ENCODE measurements around the gene JPH3. TPM values are rescaled to one million over a fixed set of nuclear protein-coding genes. Genes with fewer than 3 reads are reported as not detected.

Gene JPH3
- total RNA-seq, 1 experiment from 2014 or later, result 39.0 TPM

DNA sequence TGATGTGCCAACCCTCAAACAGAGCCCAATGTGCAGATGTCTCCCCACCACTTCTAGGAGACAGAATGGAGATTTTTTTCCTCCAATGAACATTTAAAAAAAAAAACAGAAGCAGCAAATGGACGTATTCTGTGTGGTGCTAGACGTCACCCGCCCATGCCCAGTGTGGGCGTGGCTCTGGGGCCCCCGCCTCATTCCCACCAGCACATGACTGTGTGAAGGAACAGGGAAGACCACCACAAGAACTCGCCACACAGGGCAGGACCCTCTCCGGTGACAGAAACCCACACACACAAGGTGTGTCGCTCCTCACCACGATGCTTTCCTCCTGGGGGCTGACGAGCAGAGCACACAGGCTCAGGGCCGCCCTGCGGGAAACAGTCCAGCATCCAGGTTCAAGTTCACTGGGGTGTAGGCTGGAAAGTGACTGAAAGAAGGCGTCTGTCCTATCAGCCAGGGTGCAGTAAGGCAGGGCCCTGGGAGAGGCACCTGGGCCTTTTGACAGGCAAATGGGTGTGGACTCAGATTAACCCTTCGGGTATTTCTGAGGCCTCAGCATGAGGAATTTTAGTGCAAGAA is 110.0 kb downstream of the JPH3 start:
- TF ChIP-seq ZNF425 (CRISPR knock-in tag; conservative IDR thresholded peaks at IDR 0.05) (no peak), ZNF317 (CRISPR knock-in tag; IDR thresholded peaks at IDR 0.05; ENCODE audit: borderline replicate concordance, low read depth) (no peak), HMGA2 (CRISPR knock-in tag; IDR thresholded peaks at IDR 0.05) (no peak), SOX15 (CRISPR knock-in tag; IDR thresholded peaks at IDR 0.05) (no peak), E2F5 (CRISPR knock-in tag; IDR thresholded peaks at IDR 0.05) (no peak), MXD4 (CRISPR knock-in tag; IDR thresholded peaks at IDR 0.05; ENCODE audit: borderline replicate concordance) (no peak), NR3C1 (CRISPR knock-in tag; conservative IDR thresholded peaks at IDR 0.05; ENCODE audit: low read depth) (no peak), ZNF232 (CRISPR knock-in tag; IDR thresholded peaks at IDR 0.05) (no peak), ZBTB21 (CRISPR knock-in tag; IDR thresholded peaks at IDR 0.05; ENCODE audit: borderline replicate concordance) (no peak), CREB1 (CRISPR knock-in tag; IDR thresholded peaks at IDR 0.05) (no peak), MLX (CRISPR knock-in tag; IDR thresholded peaks at IDR 0.05) (no peak), SMAD4 (CRISPR knock-in tag; IDR thresholded peaks at IDR 0.05) (no peak), NFE2L1 (CRISPR knock-in tag; IDR thresholded peaks at IDR 0.05) (no peak)
- TF ChIP-seq, protein P1, sequence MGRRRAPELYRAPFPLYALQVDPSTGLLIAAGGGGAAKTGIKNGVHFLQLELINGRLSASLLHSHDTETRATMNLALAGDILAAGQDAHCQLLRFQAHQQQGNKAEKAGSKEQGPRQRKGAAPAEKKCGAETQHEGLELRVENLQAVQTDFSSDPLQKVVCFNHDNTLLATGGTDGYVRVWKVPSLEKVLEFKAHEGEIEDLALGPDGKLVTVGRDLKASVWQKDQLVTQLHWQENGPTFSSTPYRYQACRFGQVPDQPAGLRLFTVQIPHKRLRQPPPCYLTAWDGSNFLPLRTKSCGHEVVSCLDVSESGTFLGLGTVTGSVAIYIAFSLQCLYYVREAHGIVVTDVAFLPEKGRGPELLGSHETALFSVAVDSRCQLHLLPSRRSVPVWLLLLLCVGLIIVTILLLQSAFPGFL (CRISPR knock-in tag; IDR thresholded peaks at IDR 0.05; ENCODE audit: borderline replicate concordance), result no peak
- ATAC-seq (no peak), DNase-seq (ENCODE audit: low spot score) (no peak)
- Mint-ChIP-seq H3K9me3 (no peaks in the 10 kb centered on the region), H3K27ac (no peak overlapping the region), H3K36me3 (peaks cover 24% of the 10 kb centered on the region), H3K4me3 (no peak overlapping the region), H3K4me1 (no peaks in the 10 kb centered on the region), H3K27me3 (ENCODE audit: low read depth) (no peaks in the 10 kb centered on the region)
- POLR2A ChIA-PET, result no interaction called here
- CTCF ChIA-PET, result no interaction called here

- peaks cover 23% of the 10 kb centered on the region for H3K36me3 Mint-ChIP-seq
- ChIA-PET CTCF (interaction anchor here (0.6 kb wide), 1 partner anchor 125 kb away, joined by 4 read pairs; no protein-coding TSS in a partner anchor), POLR2A (interaction anchor here (0.6 kb wide), 1 partner anchor 898 kb away, joined by 3 read pairs; no protein-coding TSS in a partner anchor)
These were observed 111.3 kb downstream of the JPH3 start for GRCh38 chr16:87713451-87714229.

DNA sequence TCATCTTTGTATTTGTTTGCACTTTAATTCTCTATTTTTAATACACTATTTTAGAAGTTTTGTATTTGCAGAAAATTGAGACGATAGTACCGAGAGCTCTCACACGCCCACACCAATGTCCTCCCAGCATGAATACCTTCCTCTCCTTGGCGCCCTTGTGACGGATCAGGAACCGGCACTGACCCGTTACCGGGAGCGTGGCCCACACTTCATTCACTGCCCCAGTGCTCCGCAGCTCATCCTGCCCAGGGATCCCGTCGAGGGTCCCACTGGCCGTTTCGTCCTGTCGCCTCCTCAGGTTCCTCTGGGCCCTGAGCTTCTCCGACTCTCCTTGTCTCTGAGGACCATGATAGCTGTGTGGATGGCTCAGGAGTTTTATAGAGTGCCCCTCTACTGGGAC is 112.9 kb downstream of the JPH3 start:
- TF ChIP-seq E2F5 (CRISPR knock-in tag; IDR thresholded peaks at IDR 0.05) (no peak), MYBL2 (CRISPR knock-in tag; IDR thresholded peaks at IDR 0.05) (no peak), TP53 (CRISPR knock-in tag; IDR thresholded peaks at IDR 0.05) (no peak), TCF7 (CRISPR knock-in tag; IDR thresholded peaks at IDR 0.05; ENCODE audit: low read depth) (no peak), TEAD1 (CRISPR knock-in tag; IDR thresholded peaks at IDR 0.05) (no peak), HMGA2 (CRISPR knock-in tag; IDR thresholded peaks at IDR 0.05) (no peak), GRHL2 (CRISPR knock-in tag; IDR thresholded peaks at IDR 0.05; ENCODE audit: insufficient replicate concordance, severe bottlenecking) (no peak), TEAD4 (CRISPR knock-in tag; IDR thresholded peaks at IDR 0.05) (no peak)

More at GRCh38 chr16:87713451-87714229, 111.3 kb downstream of the JPH3 start:
- ATAC-seq, result no peak
- H3K9me3 Mint-ChIP-seq, result no peaks in the 10 kb centered on the region
- no peaks in the 10 kb centered on the region for H3K27me3 Mint-ChIP-seq (ENCODE audit: low read depth)
- no peaks in the 10 kb centered on the region for H3K4me1 Mint-ChIP-seq
- no peak overlapping the region; the same call in 1 of the 2 replicates for H3K27ac Mint-ChIP-seq
- TF ChIP-seq ELF4 (CRISPR knock-in tag; IDR thresholded peaks at IDR 0.05; ENCODE audit: low read depth) (no peak), KAT7 (CRISPR knock-in tag; IDR thresholded peaks at IDR 0.05; ENCODE audit: borderline replicate concordance) (no peak)
- H3K4me3 Mint-ChIP-seq, result no peak overlapping the region
- DNase-seq (ENCODE audit: low spot score), result no peak

More for the DNA sequence above, 112.9 kb downstream of the JPH3 start:
- H3K36me3 Mint-ChIP-seq, result peaks cover 35% of the 10 kb centered on the region
- POLR2A ChIA-PET, result no interaction called here
- H3K9me3 Mint-ChIP-seq, result peaks cover 10% of the 10 kb centered on the region; the same call in 1 of the 2 replicates
- no peaks in the 10 kb centered on the region for H3K4me1 Mint-ChIP-seq
- peak overlapping the region; percentile 79; the same call in 1 of the 2 replicates for H3K27ac Mint-ChIP-seq
- DNase-seq (ENCODE audit: low spot score), result no peak
- no peak for ATAC-seq
- no peaks in the 10 kb centered on the region for H3K27me3 Mint-ChIP-seq (ENCODE audit: low read depth)
- CTCF ChIA-PET, result no interaction called here
- no peak overlapping the region for H3K4me3 Mint-ChIP-seq
